GM21529 (cell line): ENCODE results near the gene SLC38A6.

Experiments used
- ATAC-seq: cut with Tn5 transposase; IDR thresholded peaks from one replicate; pipeline ENCODE4 v1.9.1; 2021; ENCODE audit not compliant: unreplicated experiment

Gene SLC38A6

DNA sequence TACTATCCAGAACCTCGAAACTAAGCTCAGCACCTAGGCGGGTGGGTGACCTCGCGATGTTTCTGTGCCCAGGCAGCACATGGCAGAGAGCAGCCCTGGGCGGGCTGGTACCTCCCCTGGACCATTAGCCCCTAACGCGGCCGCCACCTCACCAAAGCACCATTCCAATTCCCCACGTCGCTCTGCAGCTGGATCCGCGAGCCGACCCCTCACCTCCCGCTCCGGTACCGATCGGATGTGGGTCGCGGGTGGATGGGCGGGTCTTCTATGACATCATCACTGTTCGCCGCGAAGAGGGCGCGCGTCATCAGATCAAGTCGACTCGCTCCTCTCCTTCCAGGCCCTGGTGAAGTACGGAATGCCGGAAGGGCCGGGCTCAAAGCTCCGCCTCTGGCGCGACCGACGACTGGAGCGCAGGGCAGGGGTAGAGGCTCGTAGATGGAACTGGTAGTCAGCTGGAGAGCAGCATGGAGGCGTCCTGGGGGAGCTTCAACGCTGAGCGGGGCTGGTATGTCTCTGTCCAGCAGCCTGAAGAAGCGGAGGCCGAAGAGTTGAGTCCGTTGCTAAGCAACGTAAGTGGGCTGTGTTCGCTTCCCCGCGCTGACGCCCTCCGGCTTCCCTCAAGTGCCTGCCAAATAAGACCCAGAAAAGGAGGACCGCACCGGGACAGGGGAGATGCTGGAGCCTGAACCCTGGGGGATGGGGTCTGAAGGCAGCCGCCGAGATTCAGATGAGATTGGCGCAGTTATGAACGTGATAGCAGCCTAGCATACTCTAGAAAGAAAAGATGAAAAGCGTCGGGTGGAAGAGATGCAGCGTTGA lies at the start of gene SLC38A6, which contains the start of gene TRMT5:
Gene SLC38A6, plus strand, starts transcription at position 435 of the 822 bp plus-strand sequence. Its CDS starts 33 bp downstream, at position 468.
Gene TRMT5, minus strand, starts transcription at position 269 of the 822 bp plus-strand sequence. Its CDS starts 106 bp downstream, at position 163.
- ATAC-seq = peak; percentile 89

DNA sequence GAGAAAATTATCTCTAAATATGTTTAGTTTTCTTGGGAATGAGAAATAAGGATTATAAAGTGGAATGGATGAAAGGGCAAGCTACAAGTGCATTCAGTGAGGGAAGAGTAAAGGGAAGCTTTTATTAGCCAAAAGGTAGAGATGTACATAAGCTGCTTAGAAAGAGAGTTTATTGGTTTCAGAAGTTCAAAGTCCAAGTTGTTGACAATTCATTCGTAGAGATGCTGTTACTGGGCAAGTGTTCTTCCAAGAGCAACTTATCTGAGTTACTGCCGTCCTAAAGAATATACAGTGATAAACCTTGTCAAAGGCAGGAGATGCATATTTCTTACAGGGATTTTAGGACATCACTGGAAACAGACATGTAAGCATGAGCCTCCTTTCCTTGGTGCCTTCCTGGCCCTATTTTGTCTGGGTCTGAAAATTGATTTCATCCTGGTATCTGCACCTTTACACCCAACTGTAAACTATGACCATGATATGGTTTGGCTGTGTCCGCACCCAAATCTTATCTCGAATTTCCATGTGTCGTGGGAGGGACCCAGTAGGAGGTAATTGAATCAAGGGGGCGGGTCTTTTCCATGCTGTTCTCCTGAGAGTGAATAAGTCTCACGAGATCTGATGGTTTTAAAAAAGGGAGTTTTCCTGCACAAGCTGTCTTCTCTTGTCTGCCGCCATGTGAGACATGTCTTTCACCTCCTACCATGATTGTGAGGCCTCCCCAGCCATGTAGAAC lies 47.0 kb upstream of the SLC38A6 start:
- no peak for ATAC-seq

- no peak for ATAC-seq
These were observed 45.7 kb upstream of the SLC38A6 start for GRCh38 chr14:60935319-60935718.

DNA sequence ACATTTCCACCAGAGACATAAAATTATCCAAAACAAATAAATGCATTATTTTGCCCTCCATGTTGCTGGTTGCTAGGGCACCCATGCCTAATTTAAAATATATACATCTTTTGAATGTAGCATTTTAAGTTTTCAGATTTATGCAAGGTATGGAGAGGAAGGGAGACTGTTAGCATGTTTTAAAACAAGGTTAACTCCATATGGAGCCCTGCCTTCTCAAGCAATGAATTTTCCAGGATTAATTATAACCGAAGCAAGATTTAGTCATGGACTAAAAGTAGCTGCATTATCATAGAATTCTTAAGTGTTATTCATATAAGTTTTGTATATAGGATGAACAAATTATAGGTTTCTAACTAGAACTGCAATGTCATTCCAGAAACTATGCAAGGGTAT lies 37.4 kb upstream of the SLC38A6 start:
- no peak for ATAC-seq

GRCh38 chr14:60944204-60944603 lies 36.8 kb upstream of the SLC38A6 start:
- ATAC-seq = no peak

- no peak for ATAC-seq
These were observed 35.1 kb upstream of the SLC38A6 start for GRCh38 chr14:60945984-60946383.

- no peak for ATAC-seq
These were observed 34.3 kb upstream of the SLC38A6 start for GRCh38 chr14:60946773-60947172.

GRCh38 chr14:60951776-60952435 lies 29.1 kb upstream of the SLC38A6 start:
- ATAC-seq = no peak

DNA sequence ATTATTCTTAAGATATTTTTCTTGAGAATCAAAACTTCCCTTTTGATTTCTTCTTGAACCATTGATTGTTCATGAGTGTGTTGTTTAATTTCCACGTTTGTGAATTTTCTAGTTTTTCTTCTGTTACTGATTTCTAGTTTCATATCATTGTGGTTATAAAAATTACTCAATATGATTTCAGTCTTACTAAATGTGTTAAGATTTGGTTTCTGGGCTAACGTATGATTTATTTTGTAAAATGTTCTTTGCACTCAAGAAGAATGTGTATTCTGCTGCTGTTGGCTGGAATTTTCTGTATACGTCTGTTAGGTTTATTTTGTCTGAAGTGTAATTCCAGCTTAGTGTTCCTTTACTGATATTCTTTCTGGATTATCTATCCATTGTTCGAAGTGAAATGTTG lies 24.8 kb upstream of the SLC38A6 start:
- no peak for ATAC-seq

DNA sequence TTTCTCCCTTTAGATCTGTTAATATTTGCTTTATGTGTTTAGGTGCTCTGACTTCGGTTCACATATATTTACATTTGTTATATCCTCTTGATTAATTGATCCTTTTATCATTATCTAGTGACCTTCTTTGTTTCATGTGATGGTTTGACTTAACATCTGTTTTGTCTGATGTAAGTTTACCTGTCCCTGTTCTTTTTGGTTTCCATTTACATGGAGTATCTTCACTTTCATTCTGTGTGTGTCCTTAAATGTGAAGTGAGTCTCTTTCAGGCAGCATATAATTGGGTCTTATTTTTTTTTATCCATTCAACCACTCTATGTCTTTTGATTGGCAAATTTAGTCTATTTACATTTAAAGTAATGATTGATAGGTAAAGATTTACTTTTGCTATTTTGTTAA lies 24.4 kb upstream of the SLC38A6 start:
- ATAC-seq = no peak

DNA sequence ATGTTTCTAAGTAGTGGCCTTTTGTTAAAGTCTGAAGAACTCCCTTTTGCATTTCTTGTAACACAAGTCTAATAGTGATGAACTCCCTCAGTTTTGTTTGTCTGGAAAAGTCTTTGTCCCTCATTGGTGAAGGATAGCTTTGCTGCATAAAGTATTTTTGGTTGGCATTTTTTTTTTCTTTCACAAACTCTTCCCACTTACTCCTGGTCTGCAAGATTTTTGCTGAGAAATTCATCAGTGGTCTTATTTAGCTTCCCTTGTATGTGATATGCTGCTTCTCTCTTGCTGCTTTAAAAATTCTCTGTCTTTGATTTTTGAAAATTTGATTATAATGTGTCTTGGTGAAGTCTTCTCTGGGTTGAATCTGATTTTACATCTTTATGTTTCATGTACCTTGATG lies 22.9 kb upstream of the SLC38A6 start:
- ATAC-seq = no peak

DNA sequence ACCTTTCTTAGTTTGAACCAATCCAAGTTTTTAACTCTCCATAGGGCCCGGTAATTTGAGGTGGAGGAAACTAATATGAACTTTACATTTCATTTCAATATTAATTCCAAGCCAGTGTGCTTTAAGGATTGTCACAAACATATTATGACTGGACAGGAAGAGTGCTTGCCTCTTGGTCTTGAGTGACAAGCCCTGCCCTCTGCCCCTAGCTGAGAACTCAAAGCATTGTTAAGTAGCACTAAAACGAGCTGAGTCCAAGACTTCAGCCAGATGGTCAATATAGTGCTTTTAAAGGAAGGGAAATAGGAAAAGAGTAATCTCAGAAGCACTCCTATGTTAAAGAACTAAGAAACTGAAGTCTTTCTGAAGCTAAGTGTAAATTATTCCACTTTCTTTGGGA lies 17.3 kb upstream of the SLC38A6 start:
- ATAC-seq = no peak

GRCh38 chr14:60964904-60965303 lies 16.1 kb upstream of the SLC38A6 start:
- no peak for ATAC-seq

DNA sequence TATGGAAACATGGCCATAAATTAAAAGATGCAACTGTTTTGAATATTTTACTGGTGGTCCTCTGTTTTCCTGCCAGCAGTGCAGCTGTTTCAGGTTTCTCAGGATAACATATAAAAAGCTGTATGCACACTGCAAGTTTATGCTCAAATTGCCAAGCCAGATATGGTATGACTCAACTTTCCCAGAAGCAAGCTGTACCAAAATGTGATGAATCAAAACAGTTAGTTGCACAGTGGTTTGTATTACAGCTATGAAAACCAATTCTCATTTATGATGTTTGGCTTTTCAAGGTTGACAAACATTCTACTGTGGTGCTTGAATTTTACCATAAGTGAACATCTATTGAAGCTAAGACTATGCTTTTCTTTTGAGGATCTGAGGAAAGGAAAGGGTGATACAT lies 15.6 kb upstream of the SLC38A6 start:
- no peak for ATAC-seq

DNA sequence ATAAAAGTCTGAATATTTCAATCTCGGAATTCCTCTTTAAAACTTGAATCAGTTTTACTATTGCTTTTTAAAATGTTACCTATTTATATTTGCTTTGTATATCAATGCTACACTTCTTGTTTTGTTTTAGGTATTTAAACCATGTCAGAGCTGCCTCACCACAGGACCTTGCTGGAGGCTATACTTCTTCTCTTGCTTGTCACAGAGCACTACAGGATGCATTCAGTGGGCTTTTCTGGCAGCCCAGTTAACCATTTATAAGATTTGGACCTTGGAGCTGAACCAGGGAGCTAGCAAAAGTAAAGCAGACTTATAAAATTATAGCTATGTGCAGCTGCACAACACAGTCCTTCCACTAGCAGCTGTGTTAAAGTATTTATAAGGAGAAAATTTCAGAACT lies 12.9 kb upstream of the SLC38A6 start:
- ATAC-seq = no peak

- ATAC-seq = no peak
These were observed 12.4 kb upstream of the SLC38A6 start for GRCh38 chr14:60968671-60969070.

- ATAC-seq = no peak
These were observed 10.9 kb upstream of the SLC38A6 start for GRCh38 chr14:60970146-60970545.

GRCh38 chr14:60971271-60971670 lies 9.8 kb upstream of the SLC38A6 start:
- no peak for ATAC-seq

- ATAC-seq = no peak
These were observed 8.8 kb upstream of the SLC38A6 start for GRCh38 chr14:60972295-60972694.

- ATAC-seq = no peak
These were observed 8.0 kb upstream of the SLC38A6 start for GRCh38 chr14:60973070-60973469.

GRCh38 chr14:60974090-60974651 lies 6.9 kb upstream of the SLC38A6 start:
- ATAC-seq = no peak
